ENCODE data around the gene NPIPB6. TPM values are rescaled to one million over a fixed set of nuclear protein-coding genes. Genes with fewer than 3 reads are reported as not detected.

Gene NPIPB6
- total RNA-seq, 3 donors from 2014 or later (not counting 1 experiment from before 2014, with no cell fraction given): 4.1 to 5.7 TPM; not detected in 1

GRCh38 chr16:28292731-28293600 is 70.3 kb downstream of the NPIPB6 start:
- ATAC-seq: no peak
- H3K4me3 ChIP-seq (ENCODE audit: low read length): peak overlapping the region; percentile 96
- TF ChIP-seq CTCF (IDR thresholded peaks at IDR 0.05): no peak

More at GRCh38 chr16:28292731-28293600, 70.3 kb downstream of the NPIPB6 start:
- DNase-seq: peak in 1 of 2 donors; percentile 57
- WGBS (ENCODE audit: insufficient coverage): under 1% methylated on average over 54 of the region's 60 CpGs
- Mint-ChIP-seq H3K4me3 (peak overlapping the region; percentile 93), H3K27ac (peak overlapping the region; percentile 72 to 85), H3K9me3 (no peaks in the 10 kb centered on the region), H3K4me1 (peaks cover 73 to 78% of the 10 kb centered on the region in 2 donors), H3K27me3 (ENCODE audit: low read depth in 2 of 2) (no peaks in the 10 kb centered on the region), H3K36me3 (no peaks in the 10 kb centered on the region)
- Histone ChIP-seq H3K27ac (ENCODE audit: low read length) (peak overlapping the region; percentile 72), H3K36me3 (ENCODE audit: control insufficient read depth, insufficient read depth, low read length) (no peaks in the 10 kb centered on the region), H3K27me3 (ENCODE audit: control insufficient read depth, insufficient read depth, low read length) (no peaks in the 10 kb centered on the region), H3K4me1 (ENCODE audit: control insufficient read depth, insufficient read depth, low read length) (peaks cover 84% of the 10 kb centered on the region), H3K9me3 (ENCODE audit: control insufficient read depth, insufficient read depth, low read length) (no peaks in the 10 kb centered on the region)
- intact Hi-C loops (cut with micrococcal nuclease): loop anchor here (2.0 to 5.0 kb wide), 3 partner anchors 16 to 151 kb away; partner anchors contain the start of gene XPO6

Other genes starting within 250 kb of the NPIPB6 start
- gene XPO6, start 151.5 kb downstream of the NPIPB6 start, total RNA-seq: 100 to 1,000 TPM; 233 to 321 (median 240) TPM
- gene SBK1, start 71.0 kb downstream of the NPIPB6 start, total RNA-seq: 10 to 100 TPM; 59.3 to 60.9 (median 59.8) TPM
- gene EIF3CL, start 40.3 kb upstream of the NPIPB6 start, total RNA-seq: 10 to 100 TPM; 28.4 to 64.6 (median 30.4) TPM
- gene NPIPB7, start 108.8 kb upstream of the NPIPB6 start, total RNA-seq: not detected
- 10 to 100 TPM; 71.1 to 85.3 (median 84.7) TPM for gene CLN3, start 128.6 kb upstream of the NPIPB6 start, total RNA-seq
- 10 to 100 TPM; 64.9 to 84.8 (median 83.0) TPM for gene APOBR, start 131.1 kb upstream of the NPIPB6 start, total RNA-seq
- gene IL27, start 143.3 kb upstream of the NPIPB6 start, total RNA-seq: not detected
- gene NUPR1, start 175.5 kb upstream of the NPIPB6 start, total RNA-seq: not detected
- 10 to 100 TPM; 31.6 to 45.1 (median 43.1) TPM for gene SGF29, start 190.4 kb upstream of the NPIPB6 start, total RNA-seq
- gene SULT1A2, start 233.5 kb upstream of the NPIPB6 start, total RNA-seq: under 1 TPM in 1 of 3 donors, not detected in 2; 0.40 TPM
- gene SULT1A1, start 246.5 kb upstream of the NPIPB6 start, total RNA-seq: 10 to 100 TPM in 1 of 3 donors, 1 to 10 TPM in 2; 5.7 to 15.8 (median 7.8) TPM

Measured in natural killer cell (primary cell).